HG03571 (cell line): ENCODE measurements around the gene JAZF1.
"Not testable (repeated sequence)": the region's sequence is repeated elsewhere in the genome, so short reads cannot be mapped to it uniquely, and the experiment has no call there.

Experiments used
- ATAC-seq: cut with Tn5 transposase; IDR thresholded peaks from one replicate; pipeline ENCODE4 v1.9.1; 2021; ENCODE audit not compliant: unreplicated experiment

The JAZF1 gene

DNA sequence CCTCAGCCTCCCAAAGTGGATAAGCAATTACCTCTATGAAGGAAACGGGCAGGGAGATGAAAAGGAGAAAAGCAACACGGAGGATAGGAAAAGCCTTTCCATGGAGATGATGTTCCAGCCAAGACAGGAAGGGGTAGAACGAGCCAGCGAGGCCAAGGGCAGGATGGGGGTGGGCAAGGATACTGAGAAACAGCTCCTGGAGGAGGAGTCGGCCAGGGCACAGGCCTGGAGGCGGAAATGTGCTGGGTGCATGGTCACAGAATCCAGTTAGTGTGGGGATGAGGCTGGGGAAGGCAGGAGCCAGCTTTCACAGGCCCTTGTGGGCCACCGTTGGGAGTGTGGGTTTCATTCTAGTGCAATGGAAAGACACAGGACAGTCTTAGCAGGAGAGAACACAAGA, 162.6 kb downstream of the JAZF1 start:
- no peak for ATAC-seq

DNA sequence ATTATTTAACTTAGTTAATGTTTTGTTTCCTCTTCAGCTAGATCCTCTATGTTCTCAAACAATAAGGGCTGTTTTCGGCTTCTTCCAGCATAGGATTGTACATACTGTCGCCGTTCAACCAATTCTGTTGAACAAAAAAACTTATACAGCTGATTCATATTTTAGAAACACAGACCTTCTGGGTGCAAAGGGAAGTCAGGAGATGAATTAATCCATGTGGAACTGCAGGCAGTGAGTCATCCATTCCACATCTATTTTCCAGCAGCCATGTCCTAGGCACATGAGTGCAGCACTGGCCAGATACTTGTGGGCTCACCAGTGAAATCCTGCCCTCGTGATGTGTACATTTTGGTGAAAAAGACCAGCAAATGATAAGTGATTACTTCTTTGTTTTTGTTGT, 163.2 kb downstream of the JAZF1 start:
- no peak for ATAC-seq

DNA sequence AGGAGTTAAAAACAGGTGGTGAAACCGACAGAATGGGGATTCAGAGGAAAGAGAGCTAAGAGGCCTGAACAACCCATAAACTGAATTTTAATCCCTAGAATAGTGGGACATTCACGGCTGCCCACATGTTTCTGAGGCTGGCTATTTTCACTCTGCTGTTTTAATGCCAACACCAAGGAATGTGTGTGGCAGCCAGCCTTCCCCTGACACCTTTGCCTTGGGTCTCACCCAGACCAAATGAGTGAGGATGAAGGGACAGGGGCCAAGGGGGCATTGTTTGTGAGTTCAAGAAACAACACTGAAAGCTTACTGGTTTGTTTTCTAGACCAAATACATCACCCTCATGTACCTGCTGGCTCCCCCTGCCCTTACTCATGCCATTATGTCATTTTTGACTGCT, 164.3 kb downstream of the JAZF1 start:
- ATAC-seq = no peak

DNA sequence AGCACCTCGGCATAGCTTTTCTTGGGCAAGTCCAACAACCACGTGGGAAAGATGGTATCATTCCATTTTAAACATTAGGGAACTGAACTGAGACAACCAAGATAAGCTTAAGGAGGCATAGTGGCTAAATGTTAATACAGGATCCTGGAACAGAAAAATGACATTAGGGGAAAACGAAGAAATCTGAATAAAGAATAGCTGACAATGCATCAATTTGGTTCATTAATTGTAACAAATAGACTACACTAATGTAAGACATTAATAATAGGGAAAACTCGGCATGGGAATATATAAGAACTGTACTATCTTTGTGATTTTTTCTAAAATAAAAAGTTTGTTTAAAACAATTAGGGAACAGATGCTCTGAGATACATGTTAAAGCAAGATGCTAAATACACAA, 165.4 kb downstream of the JAZF1 start:
- ATAC-seq = no peak

DNA sequence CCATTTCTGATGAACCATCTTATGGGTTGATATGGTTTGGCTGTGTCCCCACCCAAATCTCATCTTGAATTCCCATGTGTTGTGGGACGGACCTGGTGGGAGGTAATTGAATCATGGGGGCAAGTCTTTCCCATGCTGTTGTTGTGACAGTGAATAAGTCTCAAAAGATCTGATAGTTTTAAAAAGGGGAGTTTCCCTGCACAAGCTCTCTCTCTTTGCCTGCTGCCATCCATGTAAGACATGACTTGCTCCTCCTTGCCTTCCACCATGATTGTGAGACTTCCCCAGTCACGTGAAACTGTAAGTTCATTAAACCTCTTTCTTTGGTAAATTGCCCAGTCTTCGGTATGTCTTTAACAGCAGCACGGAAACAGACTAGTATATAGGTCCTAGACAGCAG, 166.3 kb downstream of the JAZF1 start:
- ATAC-seq = not testable (repeated sequence)

DNA sequence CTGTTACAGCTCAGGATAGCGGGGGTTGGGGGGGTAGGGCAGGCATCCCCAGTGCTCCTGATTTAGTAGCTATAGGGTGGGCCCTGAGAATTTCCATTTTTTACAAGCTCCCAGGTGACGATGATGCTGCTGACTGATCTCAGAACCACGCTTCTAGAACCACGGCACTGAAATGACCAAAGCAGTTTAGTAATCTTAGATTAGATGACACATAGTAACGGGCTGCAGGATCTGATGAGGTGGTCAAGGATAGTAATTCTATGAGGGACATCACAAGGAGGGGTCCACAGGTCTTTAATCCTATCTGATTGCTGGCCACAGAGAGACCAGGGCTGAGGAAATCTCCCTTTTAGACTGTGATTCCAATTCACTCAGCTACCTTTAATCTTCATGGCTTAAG, 167.2 kb downstream of the JAZF1 start:
- no peak for ATAC-seq

DNA sequence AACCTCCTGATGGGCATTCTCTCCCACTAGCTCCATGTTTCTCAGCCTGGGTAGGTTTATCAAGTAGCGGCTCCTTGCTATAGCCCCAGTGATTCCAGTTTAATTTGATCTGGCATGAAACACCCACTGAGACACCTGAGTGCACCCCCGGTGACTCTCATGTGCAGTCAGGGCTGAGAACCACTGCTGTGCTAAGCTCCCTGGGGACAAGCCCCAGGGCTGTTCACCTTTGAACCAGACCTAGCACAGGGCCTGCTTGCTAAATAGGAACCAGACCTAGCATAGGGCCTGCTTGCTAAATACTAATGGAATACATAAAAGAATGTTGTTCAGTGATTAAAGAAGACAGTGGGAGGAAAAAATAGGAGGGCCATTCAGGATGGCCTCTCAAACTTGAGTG, 167.6 kb downstream of the JAZF1 start:
- ATAC-seq = no peak

DNA sequence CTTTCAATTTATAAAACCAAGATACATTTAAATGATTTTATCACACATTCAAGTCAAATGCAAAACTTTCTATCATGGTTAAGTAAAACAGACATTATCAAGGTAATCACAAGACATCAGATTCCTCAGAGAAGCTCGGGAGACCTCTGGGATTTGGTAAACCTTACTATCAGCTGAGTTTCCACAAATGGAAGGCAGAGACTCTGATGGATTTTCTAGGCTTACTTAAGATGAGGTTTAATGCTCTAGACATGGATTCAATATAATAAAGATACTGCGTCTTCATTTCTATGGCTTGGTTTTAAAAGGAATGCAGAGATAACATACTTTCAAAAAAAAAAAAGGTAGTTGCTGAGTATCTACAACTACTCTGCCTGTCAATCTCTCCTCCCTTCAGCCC, 171.7 kb downstream of the JAZF1 start:
- ATAC-seq = no peak

DNA sequence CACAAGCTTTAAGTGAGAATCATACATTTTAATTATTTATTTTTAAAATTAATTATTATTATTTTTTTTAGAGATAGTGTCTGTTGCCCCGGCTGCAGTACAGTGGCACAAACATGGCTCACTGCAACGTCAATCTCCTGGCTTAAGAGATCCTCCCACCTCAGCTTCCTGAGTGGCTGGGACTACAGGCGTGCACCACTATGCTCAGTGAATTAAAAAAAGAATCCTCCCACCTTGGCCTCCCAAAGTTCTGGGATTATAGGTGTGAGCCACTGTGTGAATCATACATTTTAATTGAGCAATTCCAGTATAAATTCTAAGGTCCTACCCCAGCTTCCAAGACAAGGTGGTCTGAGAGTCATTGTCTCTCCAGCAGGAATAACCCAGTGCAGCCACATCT, 172.4 kb downstream of the JAZF1 start:
- no peak for ATAC-seq

DNA sequence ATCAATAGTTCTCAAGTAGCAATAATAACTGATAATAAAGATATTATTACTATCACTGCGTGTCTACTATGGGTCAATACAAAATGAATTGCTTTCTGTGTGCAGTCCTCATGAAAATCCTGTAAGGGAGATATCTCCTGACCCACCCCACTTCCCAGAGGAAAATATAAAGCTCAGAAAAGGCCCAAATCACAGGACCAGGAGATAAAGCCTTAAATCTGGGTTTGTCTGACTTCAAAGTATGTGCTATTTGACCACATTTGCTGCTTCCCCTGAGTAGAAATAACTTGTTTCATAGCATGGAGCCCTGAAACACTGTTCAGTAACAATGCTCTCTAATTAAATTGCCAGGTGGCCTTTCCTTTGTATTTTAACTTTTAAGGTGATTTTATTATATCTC, 174.1 kb downstream of the JAZF1 start:
- ATAC-seq = no peak

DNA sequence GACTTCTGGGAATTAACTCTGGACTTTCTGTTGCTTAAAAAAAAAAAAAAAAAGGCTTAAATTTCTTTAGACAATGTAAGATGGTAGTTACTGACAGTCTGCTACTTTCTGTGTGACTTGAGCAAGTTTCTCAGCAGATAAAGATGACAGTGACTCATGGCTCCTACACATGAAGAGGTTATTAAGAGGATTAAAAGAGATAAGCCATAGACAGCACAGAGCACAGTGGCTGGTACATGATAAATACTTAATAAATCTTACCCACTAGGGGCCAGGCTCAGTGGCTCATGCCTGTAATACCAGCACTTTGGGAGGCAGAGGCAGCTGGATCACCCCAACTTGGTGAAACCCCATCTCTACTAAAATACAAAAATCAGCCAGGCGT, 174.8 kb downstream of the JAZF1 start:
- no peak for ATAC-seq

DNA sequence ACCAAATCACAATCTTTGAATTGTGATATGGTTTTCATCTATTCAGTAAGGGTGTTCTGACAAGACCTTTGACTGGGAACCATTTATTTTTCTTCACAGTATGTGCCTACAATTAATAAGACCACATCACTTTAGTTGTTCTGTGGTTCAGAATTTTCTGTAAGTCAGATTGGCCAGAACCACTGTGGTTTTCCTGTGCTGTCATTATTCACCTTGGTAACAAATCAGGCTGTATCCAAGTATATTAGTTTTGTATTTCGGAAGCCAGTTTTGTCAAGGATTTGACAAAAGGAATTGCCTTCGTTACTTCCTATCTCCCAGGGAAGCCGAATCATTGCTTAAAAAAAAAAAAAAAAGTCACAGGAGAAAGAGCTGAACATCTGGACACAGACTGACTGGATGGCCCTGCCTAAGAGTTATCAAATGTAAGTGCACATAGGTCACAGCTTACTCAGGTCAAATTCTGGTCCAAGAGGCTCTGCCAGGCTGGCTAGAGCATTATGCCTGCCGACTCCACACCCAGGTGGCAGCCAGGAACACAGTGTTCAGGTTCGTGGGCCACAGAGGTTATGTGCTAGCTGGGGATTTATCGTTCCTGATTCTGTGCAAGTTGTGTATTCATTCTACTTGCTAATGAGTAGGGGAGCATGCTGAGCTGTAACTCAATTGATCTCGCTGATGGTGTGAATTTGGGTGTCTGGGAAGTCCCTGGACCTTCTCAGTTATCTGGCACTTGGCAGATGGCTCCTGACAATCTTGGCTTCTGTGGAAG, 175.3 kb downstream of the JAZF1 start:
- no peak for ATAC-seq

DNA sequence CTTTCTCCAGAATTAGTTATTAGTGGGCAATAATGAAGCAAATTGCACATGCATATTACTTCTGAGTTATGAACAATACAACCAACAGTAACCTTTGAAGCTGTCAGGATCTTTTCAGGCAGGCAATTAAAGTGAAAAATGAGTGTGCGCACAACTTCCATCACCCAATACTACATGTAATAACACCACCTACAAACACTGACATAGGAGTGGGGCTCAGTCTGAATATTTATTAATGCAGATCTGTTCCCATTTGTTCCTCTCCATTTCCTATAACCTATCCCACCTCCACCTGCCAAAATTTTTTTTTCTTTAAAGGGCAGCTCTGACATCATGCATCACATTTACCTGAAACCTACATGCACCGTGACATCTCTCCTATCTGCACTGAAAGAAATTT, 177.2 kb downstream of the JAZF1 start:
- ATAC-seq = no peak

DNA sequence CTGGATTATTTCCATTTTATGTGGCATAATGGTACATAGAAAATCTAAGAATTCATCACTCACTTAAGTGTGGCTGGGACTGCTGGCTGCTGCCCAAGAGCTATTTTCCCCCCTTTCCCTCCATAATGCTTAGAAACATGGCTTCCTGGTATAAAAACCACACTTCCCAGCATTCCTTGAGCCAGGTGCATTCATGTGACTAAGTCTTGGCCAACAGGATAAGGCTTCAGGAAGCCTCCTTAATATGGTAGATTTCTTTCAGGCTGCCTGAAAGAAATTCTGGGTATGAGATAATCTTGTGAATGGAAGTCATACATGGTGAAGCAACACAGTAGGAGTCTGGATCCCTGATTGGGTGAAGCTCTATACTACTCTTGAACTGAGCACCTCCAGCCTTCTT, 178.0 kb downstream of the JAZF1 start:
- no peak for ATAC-seq

DNA sequence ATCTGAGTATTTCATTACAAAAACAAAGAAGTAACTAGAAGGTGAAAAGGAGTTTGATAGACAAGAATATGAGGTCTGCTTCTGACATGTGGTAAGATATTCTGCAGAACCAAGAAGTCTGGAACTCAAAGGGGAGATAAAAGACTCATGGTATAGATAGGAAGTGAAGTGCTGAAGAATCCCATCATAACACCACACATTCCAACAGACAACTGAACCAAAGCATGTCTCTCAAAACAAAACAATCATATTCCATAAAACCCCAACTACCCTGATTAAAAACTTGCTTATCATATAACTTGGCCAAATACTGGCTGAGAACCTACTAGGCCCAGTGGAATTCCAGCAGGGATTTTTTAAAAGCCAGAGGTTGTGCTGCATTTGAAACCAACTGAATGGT, 178.7 kb downstream of the JAZF1 start:
- ATAC-seq = no peak

DNA sequence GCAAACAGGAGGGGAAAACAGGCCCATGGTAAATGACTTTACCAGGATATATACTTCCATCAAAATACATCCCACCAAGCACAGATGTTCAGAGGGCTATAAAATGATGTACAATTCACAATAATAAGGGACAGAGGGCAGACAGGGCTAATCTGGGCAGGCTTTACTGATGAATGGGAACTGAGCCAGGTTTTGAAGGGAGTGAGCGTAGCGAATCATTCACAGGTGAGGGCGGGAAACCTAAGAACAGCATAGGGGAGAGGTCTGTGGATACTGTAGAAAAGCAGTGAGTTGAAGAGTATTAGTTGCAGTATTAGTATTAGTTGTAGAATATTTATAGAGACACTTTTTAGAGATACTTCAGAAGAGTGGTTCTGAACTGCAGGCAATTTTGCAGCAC, 180.8 kb downstream of the JAZF1 start:
- no peak for ATAC-seq

DNA sequence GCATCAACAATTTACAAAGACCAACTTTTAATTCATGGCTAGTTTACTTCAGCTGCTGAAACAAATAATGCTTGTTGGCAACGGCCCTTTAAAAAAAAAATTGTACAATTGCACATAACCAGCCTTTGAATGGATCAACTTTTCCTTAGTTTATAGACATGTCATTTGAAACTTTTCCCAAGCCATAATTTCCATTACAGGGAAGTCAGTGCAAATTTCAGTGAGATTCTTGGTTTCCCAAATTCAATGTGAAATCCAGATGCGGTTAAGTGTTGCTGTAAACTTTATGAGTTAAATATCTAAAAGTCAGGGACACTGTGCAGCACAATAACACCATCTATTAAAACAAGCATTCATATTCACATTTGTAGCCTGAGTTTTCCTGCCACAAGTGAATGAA, 182.2 kb downstream of the JAZF1 start:
- ATAC-seq = no peak

DNA sequence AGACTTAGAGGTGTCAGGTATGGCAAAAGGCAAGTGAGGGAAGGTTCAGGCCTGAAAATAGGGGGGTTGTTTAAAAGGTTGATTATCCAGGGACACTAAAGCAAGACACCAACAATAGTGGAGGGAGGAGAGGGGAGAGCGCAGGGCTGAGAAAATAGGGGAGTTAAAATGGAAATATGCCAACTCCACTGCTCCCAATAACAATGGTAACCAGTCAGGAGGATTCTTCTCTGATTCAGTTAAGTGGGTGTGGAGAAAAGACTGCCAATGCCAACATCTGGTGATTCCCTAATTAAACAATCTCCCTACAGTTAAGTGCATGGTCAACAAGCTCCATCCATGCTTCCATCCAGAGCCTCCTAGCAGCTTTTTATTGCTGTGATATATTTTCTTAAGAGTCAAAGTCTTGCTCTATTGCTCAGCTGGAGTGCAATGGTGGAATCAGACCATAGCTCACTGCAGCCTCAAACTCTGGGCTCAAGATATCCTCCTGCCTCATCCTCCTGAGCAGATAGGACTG, 183.3 kb downstream of the JAZF1 start:
- ATAC-seq = no peak

DNA sequence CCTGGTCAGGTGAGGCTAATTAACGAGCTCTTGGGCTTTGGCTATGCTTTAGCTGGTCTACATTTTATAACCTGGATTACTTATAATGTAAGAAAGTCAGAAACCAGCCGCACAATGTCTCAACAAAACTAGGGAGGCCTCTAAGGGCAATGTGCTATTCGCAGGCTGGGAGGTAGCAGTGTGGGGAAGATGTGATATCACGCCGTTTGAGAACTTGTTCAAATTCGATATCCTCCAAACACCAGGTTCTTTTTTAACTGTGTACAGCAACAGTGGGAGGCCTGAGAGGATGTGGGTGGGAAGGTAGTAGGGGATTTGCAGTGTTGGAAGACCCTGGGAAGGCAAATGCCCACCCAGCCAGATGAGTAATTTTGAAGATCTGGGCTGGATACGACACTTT, 184.5 kb downstream of the JAZF1 start:
- no peak for ATAC-seq

DNA sequence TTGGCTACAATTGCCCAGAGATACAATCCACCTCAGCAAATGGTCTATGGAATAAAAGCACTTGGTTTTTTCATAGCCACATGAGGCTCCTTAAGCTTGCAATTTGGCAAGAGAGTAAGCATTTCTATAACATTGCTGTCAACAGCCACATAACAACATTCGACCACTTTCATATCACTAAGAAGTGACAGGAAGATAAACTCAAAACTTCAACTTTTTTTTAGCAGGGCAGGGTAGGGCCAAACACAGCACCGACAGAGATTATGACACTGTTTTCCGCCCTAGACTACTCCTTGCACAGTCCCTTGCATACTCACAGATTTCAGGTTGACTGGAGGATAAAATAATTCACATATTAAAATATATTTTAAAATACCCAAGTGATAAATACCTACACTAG, 185.4 kb downstream of the JAZF1 start:
- ATAC-seq = no peak

DNA sequence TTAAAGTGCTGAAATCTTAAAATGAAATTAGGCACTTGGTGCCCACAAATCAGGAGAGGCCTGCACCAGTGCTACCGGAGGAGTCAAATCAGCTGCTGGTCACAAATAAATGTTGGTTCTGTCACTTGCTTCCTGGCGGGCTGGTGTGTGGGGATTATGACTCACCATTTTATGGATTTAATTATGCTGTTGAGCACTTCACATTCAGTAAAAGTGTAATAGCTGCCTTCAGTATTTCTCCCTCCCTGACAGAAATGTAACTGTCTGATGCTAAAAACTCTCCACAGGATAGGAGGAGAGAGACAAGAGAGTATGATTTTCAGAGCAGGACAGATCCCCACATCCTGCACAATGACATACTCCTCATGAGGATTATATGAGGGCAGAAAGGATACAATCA, 186.0 kb downstream of the JAZF1 start:
- ATAC-seq = no peak

DNA sequence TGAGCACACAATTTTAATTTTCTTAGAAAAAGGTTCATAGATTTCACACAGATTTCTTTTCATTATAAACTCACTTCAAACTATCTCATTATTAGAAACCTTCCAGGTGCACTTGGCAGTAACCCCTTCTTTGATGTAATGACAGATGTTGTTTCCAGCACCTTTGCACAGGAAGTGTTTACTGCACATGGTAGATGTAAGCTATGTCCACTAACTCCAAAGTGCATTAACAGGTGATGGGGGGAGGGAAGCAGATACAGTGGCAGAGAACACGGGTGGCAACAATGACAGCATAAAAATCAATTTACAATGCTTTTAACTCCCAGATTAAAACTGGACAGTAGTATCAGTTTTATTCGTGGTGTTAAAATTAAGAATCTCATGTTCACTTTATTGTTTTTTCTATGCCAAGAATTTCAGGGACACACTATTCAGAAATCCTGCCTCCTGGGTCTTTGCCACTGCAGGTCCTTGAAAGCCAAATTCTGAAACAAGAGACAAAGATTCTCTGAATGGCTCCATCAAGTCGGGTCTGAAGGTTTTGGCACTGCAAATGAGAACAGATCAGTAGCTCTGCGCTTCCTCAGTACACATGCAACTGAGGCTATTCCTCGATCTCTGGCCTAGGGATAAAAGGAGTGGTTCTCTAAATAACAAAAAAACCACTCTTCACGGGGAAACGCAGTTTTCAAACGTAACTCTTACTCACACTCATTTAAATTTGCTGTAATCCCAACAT, 187.7 kb downstream of the JAZF1 start:
- no peak for ATAC-seq

DNA sequence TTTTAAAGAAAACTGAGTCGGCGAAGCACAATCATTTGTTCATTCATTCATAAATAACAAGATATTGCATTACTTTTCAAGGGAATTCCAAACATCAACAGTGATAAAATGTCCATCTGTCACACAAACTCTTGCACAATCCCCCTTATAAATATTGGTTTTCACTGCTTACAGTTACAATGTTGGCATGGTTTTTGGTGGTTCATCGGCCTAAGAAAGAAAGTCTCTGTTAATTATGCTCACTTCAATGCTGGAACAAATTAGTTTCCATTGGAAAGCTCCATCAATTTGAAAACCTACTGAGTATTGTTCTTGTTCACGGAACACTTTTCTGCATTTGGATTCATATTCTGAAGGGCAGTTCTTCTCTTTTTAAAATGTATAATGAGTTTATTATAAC, 188.5 kb downstream of the JAZF1 start:
- no peak for ATAC-seq
